HG03342 (cell line): ENCODE measurements around the gene NOL7.

Experiments
- ATAC-seq: cut with Tn5 transposase; IDR thresholded peaks from one replicate; pipeline ENCODE4 v1.9.1; 2021; ENCODE audit warnings: mild to moderate bottlenecking, moderate library complexity; ENCODE audit not compliant: unreplicated experiment

The NOL7 gene

DNA sequence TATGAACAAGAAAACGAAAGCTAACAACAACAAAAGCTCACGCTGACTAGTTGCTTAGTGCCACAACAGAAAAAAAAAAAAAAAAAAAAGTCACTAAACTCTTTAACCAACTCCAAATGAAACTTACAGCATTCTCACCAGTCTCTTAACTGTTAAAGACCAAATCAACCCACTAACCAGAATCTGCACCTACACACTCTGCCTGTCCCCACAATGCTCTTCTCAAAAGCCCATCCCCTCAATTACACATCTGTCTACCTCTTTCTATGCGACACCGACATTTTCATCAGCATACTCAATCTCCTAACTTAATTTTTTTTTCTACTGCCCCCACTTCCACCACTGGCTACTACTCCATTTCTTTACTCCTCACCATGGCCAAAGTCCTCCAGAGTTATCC, 34.3 kb downstream of the NOL7 start:
- ATAC-seq, result no peak

GRCh38 chr6:13653296-13653695, 38.2 kb downstream of the NOL7 start:
- ATAC-seq, result no peak

DNA sequence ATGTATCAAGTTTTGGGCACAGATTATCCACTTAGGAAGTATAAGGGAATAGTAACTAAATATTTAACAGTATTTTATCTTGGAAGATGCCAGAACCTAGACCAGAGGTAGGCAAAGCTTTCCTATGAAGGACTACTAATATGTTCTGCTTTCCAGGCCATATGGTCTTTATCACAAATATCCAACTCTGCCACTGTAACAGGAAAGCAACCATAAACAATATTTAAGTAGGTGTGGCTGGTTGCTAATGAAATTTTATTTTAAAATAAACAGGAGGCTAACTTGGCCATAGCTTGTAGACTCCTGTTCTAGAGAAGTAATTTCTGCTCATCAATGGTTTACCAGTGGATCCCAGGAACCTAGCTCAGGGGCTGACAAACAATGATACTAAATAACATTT, 39.4 kb downstream of the NOL7 start:
- no peak for ATAC-seq

GRCh38 chr6:13655700-13656099, 40.6 kb downstream of the NOL7 start:
- no peak for ATAC-seq

- no peak for ATAC-seq
Measured at GRCh38 chr6:13660273-13660672, 45.1 kb downstream of the NOL7 start.

GRCh38 chr6:13660893-13661292, 45.8 kb downstream of the NOL7 start:
- ATAC-seq, result no peak

DNA sequence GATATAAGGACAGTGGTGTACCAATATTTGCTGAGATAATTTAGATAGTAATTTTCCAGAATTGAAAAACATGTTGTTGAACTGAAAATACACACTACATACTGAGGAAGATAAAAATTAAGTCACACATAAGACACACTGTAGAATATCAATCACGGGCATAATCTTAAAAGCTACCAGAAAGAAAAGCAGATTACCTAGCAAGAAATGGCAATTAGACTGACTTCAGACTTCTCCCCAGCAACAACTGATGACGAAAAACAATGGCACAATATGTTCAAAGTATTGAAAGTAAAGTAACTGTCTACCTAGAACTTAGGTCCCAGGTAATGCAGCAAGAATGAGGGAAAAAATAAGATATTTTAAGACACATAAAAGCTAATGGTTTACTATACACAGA, 46.5 kb downstream of the NOL7 start:
- no peak for ATAC-seq

DNA sequence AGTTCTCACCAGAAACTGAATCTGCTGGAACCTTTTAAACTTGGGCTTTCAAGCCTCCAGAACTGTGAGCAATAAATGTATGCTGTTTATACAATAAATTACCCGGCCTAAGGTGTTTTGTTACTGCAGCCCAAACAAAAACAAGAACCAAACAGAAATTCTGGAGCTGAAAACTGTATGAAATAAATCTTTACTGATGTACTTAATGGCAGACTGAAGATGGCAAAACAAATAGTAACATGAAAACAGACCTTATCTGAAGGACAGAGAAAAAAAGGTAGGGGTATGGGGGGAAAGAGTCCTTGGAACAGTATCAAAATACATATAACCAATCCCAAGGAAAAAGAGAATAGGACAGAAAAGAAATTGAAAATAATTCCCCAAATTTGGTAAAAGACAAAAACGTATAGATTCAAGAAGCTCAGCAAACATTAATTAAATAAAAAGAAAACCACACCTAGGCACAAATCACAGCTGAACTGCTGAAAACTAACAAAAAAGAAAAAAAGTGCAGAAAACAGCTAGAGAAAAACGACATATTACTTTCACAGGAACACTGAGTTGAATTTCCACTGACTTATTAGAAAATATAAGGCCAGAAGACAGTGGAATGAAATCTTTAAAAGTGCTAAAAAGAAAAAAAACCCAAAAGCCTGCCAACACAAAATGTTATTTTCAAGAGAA, 47.7 kb downstream of the NOL7 start:
- ATAC-seq, result no peak

DNA sequence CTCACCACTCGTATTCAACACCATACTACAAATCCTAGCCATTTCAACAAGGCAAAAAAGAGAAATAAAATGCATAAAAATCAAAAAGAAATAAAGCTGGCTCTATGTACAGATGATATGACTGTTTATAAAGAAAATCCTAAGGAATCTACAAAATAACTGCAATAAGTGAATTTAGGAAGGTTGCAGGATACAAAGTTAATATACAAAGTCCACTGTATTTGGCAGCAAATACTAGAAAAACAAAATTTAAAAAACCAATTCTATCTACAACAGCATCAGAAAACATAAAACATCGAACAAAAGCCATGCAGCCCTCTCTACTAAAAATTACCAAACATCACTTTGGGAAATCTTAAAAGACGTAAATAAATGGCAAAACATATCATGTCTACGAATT, 48.9 kb downstream of the NOL7 start:
- no peak for ATAC-seq

GRCh38 chr6:13664703-13665352, 49.7 kb downstream of the NOL7 start:
- no peak for ATAC-seq

- no peak for ATAC-seq
Measured at GRCh38 chr6:13666194-13667105, 51.3 kb downstream of the NOL7 start.

DNA sequence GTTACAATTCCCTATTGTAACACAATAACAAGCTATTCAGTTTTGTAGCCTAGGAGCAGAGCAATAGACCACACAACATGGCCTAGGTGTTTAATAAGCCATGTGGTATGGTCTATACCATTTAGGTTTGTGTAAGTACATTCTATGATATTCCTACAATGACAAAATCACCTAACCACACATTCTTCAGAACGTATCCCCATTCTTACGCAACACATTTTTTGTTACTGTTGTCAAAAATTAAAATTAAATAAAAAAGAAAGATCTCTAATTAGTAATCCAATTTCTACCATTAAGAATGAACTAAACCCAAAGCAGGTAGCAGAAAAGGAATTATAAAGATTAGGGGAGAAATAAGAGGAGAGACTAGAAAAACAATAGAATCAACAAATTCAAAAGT, 52.5 kb downstream of the NOL7 start:
- no peak for ATAC-seq

DNA sequence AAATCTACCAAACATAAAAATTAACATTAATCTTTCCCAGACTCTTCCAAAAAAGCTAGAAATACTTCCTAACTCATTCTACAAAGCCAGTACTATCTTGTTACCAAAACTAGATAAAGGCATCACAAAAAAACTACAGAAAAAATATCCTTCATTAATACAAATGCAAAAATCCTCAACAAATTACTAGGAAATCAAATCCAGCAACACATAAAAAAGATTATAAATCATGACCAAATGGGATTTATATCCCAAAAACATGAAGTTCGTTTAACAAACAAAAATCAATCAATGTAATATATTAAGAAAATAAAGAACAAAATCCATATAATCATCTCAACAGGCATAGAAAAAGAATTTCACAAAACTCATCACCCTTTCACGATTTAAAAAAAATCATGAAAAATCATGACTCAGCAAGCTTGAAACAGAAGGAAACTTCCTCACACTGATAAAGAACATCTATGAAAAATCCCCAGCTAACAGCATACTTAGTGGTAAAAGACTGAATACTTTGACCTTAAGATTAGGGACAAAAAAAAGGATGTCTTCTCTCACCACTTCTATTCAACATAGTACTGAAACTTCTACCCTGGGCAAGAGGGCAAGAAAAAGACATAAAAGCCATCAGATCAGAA, 53.3 kb downstream of the NOL7 start:
- no peak for ATAC-seq

DNA sequence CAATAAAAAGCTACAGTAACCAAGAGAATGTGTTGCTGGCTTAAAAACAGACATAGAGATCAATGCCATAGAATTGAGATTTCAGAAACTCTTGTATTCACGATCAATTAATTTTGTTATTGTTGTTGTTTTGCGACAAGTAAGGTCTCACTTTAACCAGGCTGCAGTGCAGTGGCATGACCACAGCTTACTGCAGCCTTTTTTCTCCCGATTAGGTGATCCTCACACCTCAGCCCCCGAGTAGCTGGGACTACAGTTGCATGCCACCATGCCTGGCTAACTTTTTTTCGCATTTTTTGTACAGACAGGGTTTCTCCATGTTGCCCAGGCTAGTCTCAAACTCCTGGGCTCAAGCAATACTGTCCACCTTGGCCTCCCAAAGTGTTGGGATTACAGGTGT, 54.3 kb downstream of the NOL7 start:
- ATAC-seq, result no peak
